Astrocyte (in vitro differentiated cells and primary cell): ENCODE measurements around the gene FBXW9.

Experiments
- CTCF ChIP-seq: IDR thresholded peaks from 2 replicates; pipeline ENCODE4 v1.5.1; 2011; ENCODE audit warnings: low read depth, mild to moderate bottlenecking, inconsistent platforms, low read length, moderate library complexity; ENCODE audit not compliant: insufficient read depth
- EZH2 ChIP-seq: IDR thresholded peaks from 2 replicates; pipeline ENCODE4 v1.6.1; 2012; ENCODE audit warnings: mild to moderate bottlenecking, low read length, inconsistent platforms; ENCODE audit not compliant: insufficient read depth

- TF ChIP-seq CTCF = no peak
- no peak for TF ChIP-seq EZH2
These were observed 34.9 kb upstream of the FBXW9 start for GRCh38 chr19:12731337-12731736.
